ENCODE data around the gene WASHC2A.
"Not testable (repeated sequence)": the region's sequence is repeated elsewhere in the genome, so short reads cannot be mapped to it uniquely, and the experiment has no call there.

The WASHC2A gene

DNA sequence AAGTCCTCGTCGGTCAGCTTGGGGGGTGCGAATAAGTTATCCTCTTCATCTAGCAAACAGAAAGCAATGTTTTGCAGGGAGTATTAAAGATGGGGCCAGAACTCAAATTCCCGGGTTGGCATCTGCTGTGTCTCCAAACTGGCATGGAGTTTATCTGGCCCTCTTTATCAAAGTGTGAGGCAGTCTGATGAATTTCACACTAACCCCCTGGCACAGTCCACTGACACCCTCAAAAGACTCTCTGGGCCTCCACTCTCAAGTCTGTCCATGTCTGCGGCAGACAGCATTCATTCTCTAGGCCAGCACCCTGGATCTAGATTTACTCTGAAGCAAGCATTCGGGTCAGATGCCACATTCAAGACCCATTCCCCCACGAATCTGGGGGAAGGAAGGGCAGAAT is 6.2 kb upstream of the WASHC2A start:
- DNase-seq, result not testable (repeated sequence)

DNA sequence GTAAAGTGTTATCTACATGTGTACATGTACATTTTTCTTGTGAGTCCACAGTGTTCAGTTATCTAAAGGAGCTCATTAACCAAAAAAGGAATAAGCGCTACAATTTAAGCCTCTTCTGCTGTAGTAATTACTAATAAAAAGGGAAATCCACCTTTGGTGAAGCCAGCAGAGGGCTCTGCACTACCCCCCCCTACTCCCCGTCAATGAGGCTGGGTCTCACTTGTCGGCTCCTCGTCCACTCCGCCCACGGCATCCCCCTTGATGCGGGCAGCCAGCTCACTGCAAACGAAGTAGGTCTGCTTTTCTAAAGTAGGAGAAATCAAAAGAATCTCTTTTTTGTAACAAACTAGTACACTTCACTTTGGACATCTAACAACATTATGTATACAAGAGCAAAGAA is 4.7 kb upstream of the WASHC2A start:
- no peak for DNase-seq

DNA sequence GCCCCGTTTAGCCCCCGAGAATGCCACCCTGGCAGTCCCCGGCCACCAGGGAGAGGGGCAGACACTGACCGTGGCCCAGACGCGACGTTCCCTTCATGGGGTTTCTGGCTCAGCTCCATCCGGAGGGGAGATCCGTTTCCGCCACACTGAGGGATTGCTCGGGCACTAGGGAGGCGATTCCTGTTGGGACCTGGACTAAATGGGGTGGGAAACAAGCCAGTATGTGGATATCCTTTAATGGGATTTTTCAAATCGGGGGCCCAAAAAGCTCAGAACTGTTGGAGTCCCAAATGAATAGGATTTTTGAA is 552 bp downstream of the WASHC2A start:
- not testable (repeated sequence) for DNase-seq

DNA sequence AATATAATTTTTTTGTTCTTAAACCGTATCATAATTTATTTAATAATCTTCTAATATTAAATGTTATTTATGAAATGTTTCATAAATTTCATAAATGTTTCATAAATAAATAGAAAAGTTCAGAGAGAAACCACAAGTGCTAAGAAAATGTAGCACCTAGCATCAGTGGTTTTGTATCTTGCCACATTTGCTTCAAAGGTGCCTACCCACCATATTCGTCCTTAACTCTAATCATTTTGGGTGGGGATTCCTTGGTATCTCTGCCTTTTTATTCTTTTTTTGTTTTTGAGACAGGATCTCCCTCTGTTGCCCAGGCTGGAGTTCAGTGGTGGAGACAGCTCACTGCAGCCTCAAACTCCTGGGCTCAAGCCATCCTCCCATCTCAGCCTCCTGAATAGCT is 7.4 kb downstream of the WASHC2A start:
- DNase-seq, result not testable (repeated sequence)

DNA sequence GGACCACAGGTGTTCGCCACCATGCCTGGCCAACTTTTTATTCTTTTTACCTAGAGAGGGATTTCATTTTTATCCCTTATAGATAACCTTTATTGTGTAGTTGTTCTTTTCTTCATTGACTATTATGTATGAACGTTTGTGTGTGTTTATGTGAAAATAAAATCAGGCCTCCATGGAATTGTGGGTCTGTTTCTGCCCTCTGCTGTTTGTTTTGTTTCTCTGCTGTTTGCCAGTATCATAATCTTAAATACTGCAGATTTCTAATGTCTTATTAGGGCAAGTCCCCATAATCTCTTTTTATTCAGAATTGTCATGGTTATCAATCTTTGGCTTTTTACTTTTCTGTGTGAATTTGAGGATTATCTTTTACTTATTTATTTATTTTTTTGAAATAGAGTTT is 7.8 kb downstream of the WASHC2A start:
- not testable (repeated sequence) for DNase-seq

DNA sequence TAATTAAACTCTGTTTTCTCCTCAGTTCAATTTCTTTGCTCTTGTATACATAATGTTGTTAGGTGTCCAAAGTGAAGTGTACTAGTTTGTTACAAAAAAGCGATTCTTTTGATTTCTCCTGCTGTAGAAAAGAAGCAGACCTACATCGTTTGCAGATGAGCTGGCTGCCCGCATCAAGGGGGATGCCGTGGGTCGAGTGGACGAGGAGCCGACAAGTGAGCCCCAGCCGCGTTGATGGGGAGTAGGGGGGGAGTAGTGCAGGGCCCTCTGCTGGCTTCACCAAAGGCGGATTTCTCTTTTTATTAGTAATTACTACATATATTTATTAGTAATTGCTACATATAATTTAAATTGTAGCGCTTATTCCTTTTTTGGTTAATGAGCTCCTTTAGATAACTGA is 23.6 kb downstream of the WASHC2A start:
- DNase-seq, result not testable (repeated sequence)

DNA sequence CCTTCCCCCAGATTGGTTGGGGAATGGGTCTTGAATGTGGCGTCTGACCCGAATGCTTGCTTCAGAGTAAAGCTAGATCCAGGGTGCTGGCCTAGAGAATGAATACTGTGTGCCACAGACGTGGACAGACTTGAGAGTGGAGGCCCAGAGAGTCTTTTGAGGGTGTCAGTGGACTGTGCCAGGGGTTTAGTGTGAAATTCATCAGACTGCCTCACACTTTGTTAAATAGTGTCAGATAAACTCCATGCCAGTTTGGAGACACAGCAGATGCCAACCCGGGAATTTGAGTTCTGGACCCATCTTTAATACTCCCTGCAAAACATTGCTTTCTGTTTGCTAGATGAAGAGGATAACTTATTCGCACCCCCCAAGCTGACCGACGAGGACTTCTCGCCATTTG is 25.2 kb downstream of the WASHC2A start:
- DNase-seq, result not testable (repeated sequence)

DNA sequence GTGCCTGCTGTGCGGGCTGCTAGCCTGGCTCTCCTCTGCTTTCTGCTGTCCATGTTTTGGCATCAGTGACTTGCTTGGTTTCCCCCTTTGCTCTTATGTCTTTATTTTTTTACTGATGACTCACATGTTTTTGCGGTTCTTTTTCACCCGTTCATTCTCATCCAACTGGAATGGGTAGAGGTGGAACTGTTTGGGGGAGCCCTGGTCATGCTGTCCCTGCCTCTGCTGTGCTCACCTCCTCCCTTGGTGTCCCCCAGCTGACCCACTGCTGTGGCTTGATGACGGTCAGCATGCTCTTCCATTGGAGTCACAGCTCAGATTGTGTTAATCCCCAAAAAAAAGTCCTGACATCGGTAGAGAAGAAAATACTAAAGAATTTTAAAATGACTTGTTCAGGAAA is 26.9 kb downstream of the WASHC2A start:
- DNase-seq, result not testable (repeated sequence)

DNA sequence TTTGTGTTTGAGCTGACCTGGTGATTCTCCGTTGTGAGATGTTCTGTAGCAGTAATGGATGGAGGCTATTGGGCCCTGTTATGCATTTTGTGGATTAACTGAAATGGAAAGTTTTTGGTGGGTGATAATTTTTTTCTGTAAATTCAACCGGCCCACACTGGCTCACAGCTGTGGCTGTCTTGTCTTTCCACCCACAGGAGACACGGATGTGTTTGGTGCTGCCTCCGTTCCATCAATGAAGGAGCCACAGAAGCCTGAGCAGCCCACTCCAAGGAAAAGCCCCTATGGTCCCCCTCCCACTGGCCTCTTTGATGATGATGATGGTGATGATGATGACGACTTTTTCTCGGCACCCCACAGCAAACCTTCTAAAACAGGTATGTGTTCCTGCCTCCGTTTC is 27.6 kb downstream of the WASHC2A start:
- not testable (repeated sequence) for DNase-seq

DNA sequence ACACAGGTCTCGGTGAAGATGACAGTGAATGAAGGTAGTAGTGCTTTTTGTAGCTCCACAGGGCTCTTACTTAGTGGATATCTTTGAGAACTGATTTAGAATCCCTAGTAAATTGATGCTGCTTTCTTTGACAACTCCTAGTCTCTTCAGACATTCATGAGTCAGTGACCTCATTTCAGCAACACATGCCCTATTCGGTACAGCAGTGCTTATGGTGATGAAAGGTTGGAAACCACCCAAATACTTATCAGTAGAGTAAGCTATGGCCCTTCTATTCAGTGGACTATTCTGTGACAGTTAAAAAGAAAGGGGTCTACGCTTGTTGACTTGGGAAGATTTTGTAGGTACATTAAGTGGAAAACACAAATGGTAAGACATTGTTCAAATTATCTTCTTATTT is 29.0 kb downstream of the WASHC2A start:
- DNase-seq, result not testable (repeated sequence)

DNA sequence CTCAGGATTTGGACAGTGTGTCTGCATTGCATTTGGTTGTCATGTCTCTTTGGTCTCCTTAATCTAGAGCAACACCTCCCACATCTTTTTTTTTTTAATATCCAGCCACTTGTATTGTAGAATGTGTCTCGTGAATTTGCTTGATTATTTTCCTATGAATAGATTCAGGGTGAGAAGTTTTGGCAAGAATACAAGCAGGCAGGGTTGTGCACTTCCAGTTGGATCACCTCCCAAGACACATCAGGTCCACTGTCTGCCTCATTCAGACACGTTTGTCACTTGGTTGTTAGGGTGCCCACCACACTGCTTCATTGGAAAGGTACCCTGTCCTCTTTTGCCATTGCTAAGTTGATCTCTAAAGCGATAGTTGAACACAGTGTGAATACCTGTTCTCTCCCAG is 30.9 kb downstream of the WASHC2A start:
- not testable (repeated sequence) for DNase-seq

DNA sequence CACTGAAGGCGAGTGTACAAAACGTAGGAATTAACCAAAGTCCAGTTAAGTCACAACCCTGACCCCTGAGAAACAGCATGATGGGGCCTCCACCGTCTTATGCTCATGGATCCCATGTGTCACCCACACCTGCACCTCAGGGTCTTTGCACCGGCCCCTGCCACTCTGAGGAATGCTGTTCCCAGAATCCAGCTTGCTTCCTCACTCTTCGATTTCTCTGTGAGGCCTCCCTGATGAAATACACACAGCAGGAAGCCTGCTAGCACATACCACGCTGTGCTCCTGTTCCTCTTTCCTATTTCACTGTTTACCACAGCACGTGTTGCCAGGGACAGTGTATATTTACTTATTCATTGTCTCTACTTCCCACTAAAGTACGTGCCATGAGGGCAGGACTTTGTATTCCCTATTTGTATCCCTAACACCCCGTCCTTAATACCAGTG is 33.4 kb downstream of the WASHC2A start:
- not testable (repeated sequence) for DNase-seq

DNA sequence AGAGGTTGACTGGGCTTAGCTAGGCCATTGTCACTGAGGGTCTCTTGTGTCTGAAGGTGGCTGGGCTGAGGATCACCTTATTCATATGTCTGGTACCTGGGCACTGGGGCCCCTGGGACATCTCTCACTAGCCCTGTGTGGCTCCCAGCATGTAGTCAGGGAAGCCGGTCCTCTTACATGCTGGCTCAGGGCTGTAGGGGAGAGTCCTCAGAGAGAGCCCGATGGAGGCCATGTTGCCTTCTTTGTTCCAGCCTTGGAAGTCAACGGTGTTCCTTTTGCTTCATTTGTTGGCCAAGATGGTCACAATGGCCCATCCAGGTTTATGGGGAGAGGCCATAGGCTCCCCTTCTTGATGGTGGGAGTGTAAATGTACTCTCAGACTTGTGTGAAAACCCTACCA is 34.0 kb downstream of the WASHC2A start:
- not testable (repeated sequence) for DNase-seq

DNA sequence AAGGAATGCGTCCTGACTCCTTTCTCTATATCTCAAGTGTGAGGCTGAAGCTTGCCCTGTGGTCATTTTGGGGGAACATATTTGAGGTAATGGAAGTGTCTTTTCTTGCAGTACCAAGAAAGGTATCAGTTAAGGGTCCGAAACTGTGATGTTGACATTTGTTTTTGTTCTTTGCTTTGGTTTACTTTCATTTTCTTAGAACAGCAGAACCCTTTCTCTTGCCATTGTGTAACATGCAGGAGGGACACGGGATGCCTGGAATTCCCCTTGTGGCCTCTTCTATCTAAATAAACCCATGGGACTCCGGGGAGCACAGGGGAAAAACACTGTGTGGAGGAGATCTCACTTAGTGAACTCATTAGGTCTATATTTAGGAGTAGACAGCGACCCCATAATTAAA is 34.5 kb downstream of the WASHC2A start:
- DNase-seq, result not testable (repeated sequence)

DNA sequence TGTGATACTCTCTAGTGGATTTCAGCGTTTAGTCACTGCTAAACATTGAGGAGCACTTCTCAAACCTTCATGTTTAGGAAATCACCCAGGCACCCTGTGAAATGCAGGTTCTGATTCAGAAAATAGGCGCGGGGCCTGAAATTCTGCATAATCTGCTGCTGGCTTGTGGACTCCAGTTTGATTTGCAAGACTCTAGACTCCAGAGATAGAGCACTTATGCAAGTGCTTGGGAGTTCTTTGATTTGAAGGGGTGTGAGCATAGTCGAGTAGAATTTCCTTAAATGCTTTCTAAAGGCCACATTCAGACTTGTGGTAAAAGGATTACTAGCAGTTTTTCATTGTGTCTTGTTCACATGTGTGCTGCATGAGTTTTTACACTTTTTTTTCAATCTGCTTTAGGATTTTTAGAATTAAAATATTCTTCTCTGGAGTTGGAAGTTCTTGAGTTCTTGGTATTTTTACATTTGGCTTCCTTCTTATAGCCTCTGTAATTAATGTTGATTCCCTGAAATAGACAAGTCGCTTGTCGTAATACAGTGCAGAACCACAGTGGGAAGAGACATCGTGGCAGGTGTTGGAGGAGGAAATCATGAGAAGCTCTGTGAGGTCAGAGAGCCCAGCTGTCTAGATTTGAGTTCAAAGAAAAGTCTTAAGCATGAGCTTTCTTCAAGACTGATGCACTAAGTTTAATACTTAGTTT is 41.4 kb downstream of the WASHC2A start:
- DNase-seq, result not testable (repeated sequence)

DNA sequence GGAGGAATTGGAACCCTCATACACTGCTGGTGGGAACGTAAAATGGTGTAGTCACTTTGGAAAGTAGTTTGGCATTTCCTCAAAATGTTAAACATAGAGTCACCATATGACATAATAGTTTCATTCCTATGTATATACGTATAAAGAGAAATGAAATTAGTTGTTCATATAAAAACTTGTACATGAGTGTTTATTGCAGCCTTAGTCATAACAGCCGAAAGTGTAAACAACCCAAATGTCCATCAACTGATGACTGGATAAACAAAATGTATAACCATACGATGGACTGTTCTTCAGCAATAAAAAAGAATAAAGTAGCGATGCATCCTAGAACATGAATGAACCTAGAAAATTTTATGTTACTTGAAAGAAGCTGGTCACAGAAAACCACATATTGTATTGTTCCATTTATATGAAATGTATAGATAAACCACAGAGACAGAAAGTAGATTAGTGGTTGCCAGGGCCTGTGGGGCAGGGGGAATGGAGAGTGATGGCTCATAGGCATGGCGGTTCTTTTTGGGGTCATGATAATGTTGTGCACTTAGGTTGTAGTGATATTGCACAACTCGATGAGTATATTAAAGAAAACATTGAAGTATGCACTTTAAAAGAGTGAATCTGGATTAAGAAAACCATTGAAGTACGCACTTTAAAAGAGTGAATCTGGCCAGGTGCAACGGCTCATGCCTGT is 44.8 kb downstream of the WASHC2A start:
- DNase-seq, result not testable (repeated sequence)

DNA sequence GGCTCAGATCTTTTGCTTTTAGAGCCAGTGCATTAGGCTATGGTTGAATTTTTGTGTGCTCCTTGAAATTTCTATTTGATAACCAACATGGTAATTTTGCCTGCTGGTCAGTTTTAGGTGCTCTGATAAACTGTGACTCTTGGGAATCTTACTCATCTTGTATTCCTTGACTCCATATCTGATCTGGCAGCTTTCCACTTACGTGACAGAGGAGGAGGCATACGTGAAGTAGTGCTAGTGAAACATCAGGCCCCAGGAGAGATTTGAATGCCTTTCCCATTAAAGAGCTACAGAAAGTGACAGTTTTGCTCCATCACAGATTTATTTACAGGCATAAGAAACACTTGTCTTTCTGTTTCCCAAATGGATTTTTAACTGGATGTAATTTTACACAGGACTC is 59.0 kb downstream of the WASHC2A start:
- not testable (repeated sequence) for DNase-seq

DNA sequence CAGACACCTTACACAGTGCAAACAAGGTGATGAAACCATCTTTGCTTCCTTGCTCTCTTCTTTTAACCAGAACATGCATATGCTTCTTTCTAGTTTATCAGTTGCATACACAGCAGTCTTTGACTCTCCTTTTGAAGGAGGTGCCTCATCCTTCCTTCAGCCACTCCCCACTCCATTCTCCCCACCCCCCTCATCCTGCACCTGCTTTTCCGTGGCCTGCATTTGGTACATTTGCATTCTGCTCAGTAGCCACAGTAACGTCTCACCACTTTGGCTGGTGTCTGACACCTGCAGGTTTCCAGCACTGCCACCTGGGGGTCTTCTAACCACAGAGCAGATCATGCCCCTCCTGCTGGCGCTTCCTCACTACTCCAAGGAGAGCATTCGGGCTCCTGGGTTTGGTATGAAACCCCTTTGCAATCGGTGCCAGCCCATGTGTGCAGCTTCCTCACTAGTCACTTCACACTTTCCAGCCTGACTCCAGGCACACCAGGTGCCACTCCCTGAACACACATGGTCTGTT is 60.1 kb downstream of the WASHC2A start:
- not testable (repeated sequence) for DNase-seq

DNA sequence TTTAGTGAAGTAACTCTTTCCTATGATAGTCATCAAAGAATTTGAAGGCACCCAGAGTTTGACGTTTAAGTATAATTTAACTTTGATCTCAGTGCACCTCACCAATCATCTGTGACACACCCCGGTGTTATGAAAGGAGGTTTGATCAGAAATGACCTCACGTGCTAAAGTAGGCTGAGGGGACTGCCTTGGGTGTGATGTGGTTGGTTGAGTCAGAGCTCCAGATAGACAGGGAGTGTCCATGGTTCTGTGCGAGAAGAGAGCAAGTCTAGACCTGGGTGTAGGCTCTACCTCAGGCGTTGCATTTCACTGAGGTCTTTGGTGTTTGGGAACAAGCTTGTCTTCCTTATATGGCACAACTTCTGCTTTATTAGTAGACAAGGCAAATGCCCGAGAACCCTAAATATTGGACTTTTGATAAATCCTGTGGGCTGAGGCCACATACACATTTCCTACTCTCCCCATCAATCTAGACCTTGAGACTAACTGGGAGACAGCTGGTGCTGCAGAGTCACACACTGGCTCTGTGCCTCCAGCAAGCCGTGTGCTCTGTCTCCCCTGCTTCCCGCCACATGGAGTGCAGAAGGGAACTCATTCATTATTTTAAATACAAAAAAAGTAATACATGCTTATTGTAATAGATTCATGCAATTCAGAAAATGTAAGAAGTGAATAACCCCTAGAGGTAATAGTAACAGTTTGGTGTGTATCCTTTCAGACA is 63.7 kb downstream of the WASHC2A start:
- DNase-seq, result not testable (repeated sequence)

DNA sequence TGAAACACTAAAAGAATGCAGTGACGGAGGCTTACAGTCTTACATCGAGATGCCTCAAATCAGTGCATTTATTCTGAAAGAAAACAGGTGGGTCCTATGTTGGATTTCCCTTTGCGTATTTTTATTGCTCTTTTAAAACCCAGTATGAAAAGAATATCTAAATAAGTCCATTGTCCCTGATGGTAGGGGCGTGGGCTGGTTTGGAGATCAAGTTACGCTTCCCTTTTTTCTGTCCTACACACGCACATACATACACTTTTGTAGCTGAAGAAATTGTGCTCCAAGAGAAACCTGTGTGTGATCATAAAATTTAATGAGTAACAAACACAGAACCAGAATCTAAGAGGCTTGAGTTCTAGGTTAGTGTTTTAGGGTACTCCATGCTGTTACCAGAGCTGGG is 64.6 kb downstream of the WASHC2A start:
- DNase-seq, result not testable (repeated sequence)

DNA sequence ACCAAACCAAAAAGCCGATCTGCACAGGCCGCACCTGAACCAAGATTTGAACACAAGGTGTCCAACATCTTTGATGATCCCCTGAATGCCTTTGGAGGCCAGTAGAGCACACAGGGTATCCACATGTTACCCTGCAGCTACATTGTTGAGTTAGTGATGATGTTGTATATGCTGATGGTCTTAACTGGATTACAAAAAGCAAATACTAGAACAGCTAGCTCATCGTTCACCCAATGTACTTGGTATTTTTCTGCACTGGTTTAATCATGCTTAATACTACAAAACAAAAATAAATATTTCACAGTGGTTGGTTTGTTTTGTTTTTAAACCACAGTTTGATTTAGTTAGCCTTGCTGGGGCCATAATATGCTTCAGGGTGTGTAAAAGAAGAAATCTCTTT is 65.1 kb downstream of the WASHC2A start:
- not testable (repeated sequence) for DNase-seq

DNA sequence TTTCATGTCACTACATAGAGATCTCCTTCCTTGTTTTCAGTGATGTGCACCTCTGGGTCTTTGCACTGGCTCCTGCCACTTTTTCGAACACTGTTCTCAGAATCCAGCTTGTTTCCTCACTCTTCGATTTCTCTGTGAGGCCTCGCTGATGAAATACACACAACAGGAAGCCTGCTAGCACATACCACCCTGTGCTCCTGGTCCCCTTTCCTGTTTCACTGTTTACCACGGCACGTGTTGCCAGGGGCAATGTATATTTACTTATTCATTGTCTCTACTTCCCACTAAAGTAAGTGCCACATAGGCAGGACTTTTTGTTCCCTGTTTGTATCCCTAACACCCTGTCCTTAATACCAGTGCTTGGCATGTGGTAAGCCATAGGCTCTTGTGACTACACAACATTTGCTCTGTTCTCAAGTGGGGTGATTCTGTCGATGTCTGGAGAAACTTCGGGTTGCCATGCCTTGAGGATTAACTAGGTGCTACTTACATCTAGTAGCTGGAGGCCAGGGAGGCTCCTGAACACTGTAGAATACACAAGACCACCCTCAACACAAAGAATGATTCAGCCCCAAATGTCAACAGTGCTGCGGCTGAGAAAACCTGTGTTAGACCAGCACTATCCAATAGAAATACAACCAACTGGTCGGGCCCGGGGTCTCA is 75.9 kb downstream of the WASHC2A start:
- DNase-seq, result not testable (repeated sequence)

DNA sequence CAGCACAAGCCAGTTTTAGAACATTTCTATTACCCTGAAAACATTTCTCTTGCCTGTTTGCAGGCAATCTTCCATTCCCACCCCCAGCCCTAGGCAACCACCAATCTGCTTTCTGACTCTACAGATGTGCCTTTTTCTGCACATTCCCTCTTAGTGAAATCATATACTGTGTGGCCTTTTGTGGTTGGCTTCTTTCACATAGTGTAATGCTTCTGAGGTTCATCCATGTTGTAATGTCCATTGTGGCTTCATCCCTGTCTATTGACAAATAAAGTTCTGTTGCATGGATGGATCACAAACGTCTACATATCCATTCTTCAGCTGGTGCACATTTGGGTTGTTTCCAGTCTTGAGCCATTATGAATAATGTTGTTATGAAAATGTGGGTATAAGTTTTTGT is 77.8 kb downstream of the WASHC2A start:
- DNase-seq, result not testable (repeated sequence)

All from cerebellar nuclear complex (tissue), 1 donor.